Measurements from ENCODE around the gene CXADR. TPM values are rescaled to one million over a fixed set of nuclear protein-coding genes. Genes with fewer than 3 reads are reported as not detected.
A peak's percentile ranks its signal among the peaks of the same experiment; 100 is the strongest.
"Not testable (repeated sequence)": the region's sequence is repeated elsewhere in the genome, so short reads cannot be mapped to it uniquely, and the experiment has no call there.

CXADR gene
- total RNA-seq, 4 donors from 2014 or later, result 87.7 to 123 (median 112) TPM

- no peaks in the 10 kb centered on the region for H3K4me1 ChIP-seq
- WGBS, result 71% methylated on average over 7 of the region's 7 CpGs
- no peaks in the 10 kb centered on the region for H3K9me3 ChIP-seq
- H3K27ac ChIP-seq, result no peak overlapping the region
- no peaks in the 10 kb centered on the region for H3K36me3 ChIP-seq
- TF ChIP-seq POLR2AphosphoS5 (IDR thresholded peaks at IDR 0.05) (no peak), POLR2A (IDR thresholded peaks at IDR 0.05) (no peak), CTCF (IDR thresholded peaks at IDR 0.05) (no peak), EP300 (IDR thresholded peaks at IDR 0.05) (no peak)
- H3K4me3 ChIP-seq, result no peak overlapping the region
- no peak for DNase-seq (ENCODE audit: low spot score in 2 of 2)
- peaks cover 3% of the 10 kb centered on the region for H3K27me3 ChIP-seq
These were observed 5.9 kb upstream of the CXADR start for GRCh38 chr21:17506951-17507350.

- WGBS, result 70% methylated on average over 5 of the region's 5 CpGs
- no peaks in the 10 kb centered on the region for H3K9me3 ChIP-seq
- H3K4me1 ChIP-seq, result peaks cover 6% of the 10 kb centered on the region
- no peak overlapping the region for H3K4me3 ChIP-seq
- peaks cover 5% of the 10 kb centered on the region for H3K27me3 ChIP-seq
- DNase-seq (ENCODE audit: low spot score in 2 of 2), result no peak
- H3K36me3 ChIP-seq, result no peaks in the 10 kb centered on the region
- H3K27ac ChIP-seq, result no peak overlapping the region
- TF ChIP-seq POLR2AphosphoS5 (IDR thresholded peaks at IDR 0.05) (no peak), EP300 (IDR thresholded peaks at IDR 0.05) (no peak), CTCF (IDR thresholded peaks at IDR 0.05) (no peak), POLR2A (IDR thresholded peaks at IDR 0.05) (no peak)
These were observed 5.3 kb upstream of the CXADR start for GRCh38 chr21:17507591-17507990.

GRCh38 chr21:17513214-17514123 lies 626 bp downstream of the CXADR start:
- Histone ChIP-seq H3K36me3 (no peaks in the 10 kb centered on the region), H3K4me3 (peak overlapping the region; percentile 77), H3K27me3 (peaks cover 16% of the 10 kb centered on the region), H3K4me1 (peaks cover 28% of the 10 kb centered on the region), H3K9me3 (no peaks in the 10 kb centered on the region), H3K27ac (peak overlapping the region; percentile 95)
- DNase-seq (ENCODE audit: low spot score in 2 of 2), result no peak
- under 1% methylated on average over 24 of the region's 69 CpGs for WGBS
- TF ChIP-seq POLR2AphosphoS5 (IDR thresholded peaks at IDR 0.05) (no peak), CTCF (IDR thresholded peaks at IDR 0.05) (no peak), POLR2A (IDR thresholded peaks at IDR 0.05) (no peak), EP300 (IDR thresholded peaks at IDR 0.05) (no peak)

- WGBS, result 43% methylated on average over 13 of the region's 13 CpGs
- no peak for DNase-seq (ENCODE audit: low spot score in 2 of 2)
- Histone ChIP-seq H3K9me3 (no peaks in the 10 kb centered on the region), H3K4me1 (peaks cover 33% of the 10 kb centered on the region), H3K4me3 (peak overlapping the region; percentile 77), H3K27ac (peak overlapping the region; percentile 95), H3K36me3 (no peaks in the 10 kb centered on the region), H3K27me3 (peaks cover 16% of the 10 kb centered on the region)
- no peak for TF ChIP-seq CTCF (IDR thresholded peaks at IDR 0.05)
- TF ChIP-seq POLR2A (IDR thresholded peaks at IDR 0.05), result no peak
- TF ChIP-seq EP300 (IDR thresholded peaks at IDR 0.05), result no peak
- TF ChIP-seq POLR2AphosphoS5 (IDR thresholded peaks at IDR 0.05), result no peak
These were observed 1.4 kb downstream of the CXADR start for GRCh38 chr21:17514124-17514845.

GRCh38 chr21:17517008-17517407 lies 4.2 kb downstream of the CXADR start:
- Histone ChIP-seq H3K27me3 (peaks cover 16% of the 10 kb centered on the region), H3K4me1 (peaks cover 39% of the 10 kb centered on the region)
- H3K36me3 ChIP-seq; DNase-seq (ENCODE audit: low spot score in 2 of 2); H3K9me3 ChIP-seq; H3K4me3 ChIP-seq; H3K27ac ChIP-seq: not testable (repeated sequence)
- WGBS, result 86% methylated on average over 1 of the region's 1 CpG

Measured in suprapubic skin (tissue), 4 donors.